ENCODE results near the gene CUL1.

Gene CUL1

DNA sequence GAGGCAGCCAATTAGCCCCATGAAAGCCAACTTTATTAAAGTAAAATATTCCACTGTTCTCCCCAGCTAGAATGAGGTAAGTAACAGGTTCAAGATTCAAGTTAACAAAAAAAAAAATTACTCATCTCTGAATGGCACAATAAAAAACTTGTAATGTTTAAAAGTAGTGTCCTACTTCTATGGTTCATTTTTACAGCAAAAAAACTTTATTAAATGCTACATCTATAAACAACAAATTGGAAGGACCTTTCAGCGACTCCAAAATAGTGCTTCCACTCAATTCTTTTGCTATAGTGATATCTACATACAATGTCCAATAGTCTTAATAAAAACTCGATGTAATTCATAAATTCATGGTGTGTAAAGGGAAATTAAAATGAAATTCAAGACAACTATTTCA is 126.2 kb downstream of the CUL1 start:
- peaks cover 13% of the 10 kb centered on the region for H3K4me1 ChIP-seq (ENCODE audit: control insufficient read depth, insufficient read depth, low read length, unreplicated experiment)
- no peak overlapping the region for H2AFZ ChIP-seq (ENCODE audit: low read length, unreplicated experiment)
- H3K79me2 ChIP-seq (ENCODE audit: control insufficient read depth, insufficient read depth, low read length, unreplicated experiment), result no peaks in the 10 kb centered on the region
- no peak overlapping the region for H3K4me3 ChIP-seq (ENCODE audit: low read depth, low read length)
- H3K27ac ChIP-seq (ENCODE audit: low read depth, low read length), result no peak overlapping the region
- H3K27me3 ChIP-seq (ENCODE audit: insufficient read depth, low read length), result no peaks in the 10 kb centered on the region
- H3K36me3 ChIP-seq (ENCODE audit: insufficient read depth, low read length), result no peaks in the 10 kb centered on the region; the same call in 1 of the 2 replicates

DNA sequence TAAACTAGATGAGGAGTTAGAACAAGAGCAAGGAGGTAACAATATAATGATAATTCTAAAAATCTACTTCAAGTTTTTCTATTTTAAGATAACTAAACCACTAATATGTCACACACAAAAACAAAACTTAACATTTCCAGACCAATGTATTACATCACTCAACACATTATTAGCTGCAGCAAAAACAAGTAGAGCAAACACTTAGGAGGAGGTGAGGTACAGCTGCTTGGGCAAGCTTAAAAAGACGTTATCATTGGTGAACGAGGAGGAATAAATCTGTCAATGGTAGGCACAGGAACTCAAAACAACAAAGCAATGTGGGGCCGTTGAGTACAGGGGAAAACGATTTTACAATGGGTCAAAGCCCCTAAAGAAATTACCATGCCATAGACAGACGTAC is 126.6 kb downstream of the CUL1 start:
- Histone ChIP-seq H3K27me3 (ENCODE audit: insufficient read depth, low read length) (no peaks in the 10 kb centered on the region), H2AFZ (ENCODE audit: low read length, unreplicated experiment) (no peak overlapping the region), H3K79me2 (ENCODE audit: control insufficient read depth, insufficient read depth, low read length, unreplicated experiment) (no peaks in the 10 kb centered on the region), H3K36me3 (ENCODE audit: insufficient read depth, low read length) (no peaks in the 10 kb centered on the region; the same call in 1 of the 2 replicates), H3K27ac (ENCODE audit: low read depth, low read length) (no peak overlapping the region), H3K4me3 (ENCODE audit: low read depth, low read length) (no peak overlapping the region), H3K4me1 (ENCODE audit: control insufficient read depth, insufficient read depth, low read length, unreplicated experiment) (peaks cover 8% of the 10 kb centered on the region)

DNA sequence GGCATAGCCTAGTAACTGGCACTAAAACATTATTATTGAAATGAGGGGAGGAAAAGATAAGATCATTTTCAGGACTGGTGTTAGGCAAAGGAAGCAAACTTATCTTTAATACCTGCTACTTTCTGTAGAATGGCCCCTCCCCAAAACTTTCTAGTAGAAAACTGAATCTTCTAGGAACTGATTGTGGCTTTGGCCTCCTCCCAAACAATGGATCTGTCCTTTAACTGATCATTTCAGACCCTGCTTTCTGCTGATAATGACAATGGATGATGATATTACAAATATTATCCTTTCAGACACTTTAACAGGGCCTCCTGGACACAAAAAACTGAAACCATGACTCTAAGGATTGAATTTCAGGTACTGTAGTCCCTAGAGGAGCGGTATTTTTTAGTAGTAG is 130.3 kb downstream of the CUL1 start:
- no peak overlapping the region for H3K27ac ChIP-seq (ENCODE audit: low read depth, low read length)
- no peaks in the 10 kb centered on the region for H3K79me2 ChIP-seq (ENCODE audit: control insufficient read depth, insufficient read depth, low read length, unreplicated experiment)
- no peaks in the 10 kb centered on the region for H3K4me1 ChIP-seq (ENCODE audit: control insufficient read depth, insufficient read depth, low read length, unreplicated experiment)
- no peak overlapping the region for H3K4me3 ChIP-seq (ENCODE audit: low read depth, low read length)
- no peaks in the 10 kb centered on the region for H3K27me3 ChIP-seq (ENCODE audit: insufficient read depth, low read length)
- no peak overlapping the region for H2AFZ ChIP-seq (ENCODE audit: low read length, unreplicated experiment)
- no peaks in the 10 kb centered on the region; the same call in 1 of the 2 replicates for H3K36me3 ChIP-seq (ENCODE audit: insufficient read depth, low read length)

DNA sequence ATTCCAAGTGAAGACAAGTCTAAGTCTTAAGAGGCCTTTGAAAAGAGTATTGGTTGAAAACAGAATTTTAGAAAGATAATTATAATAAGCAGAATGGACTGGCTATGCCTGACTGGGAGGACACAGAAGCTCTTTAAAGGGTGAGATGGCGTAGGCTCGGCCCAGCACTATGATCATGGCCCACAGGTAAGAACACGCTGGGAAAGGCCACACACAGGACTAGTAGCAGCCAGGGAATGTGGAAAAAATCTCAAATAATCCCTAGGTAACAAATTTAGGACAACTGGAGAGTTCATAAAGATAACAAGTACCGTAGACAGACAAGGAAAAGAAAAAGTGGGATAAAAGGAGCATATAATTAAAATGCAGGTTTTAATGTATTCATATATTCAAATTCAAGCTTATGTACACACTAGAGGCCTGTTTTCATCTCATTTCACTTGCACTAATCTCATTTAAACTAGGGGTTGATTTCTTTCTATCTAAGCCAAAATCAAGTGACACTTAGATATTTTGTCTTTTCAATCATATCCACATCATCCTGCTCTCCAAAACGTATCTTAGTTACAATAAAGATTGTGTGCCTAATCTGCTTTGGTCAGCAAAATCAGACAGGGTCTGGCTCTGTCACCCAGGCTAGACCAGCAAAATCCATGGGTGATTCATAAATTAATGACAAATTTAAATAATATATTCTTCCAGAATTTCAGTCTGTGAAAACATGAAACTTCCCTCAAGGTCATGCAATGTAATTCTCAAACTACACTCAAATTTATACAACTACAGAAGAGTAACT is 132.4 kb downstream of the CUL1 start:
- no peak overlapping the region for H3K4me3 ChIP-seq (ENCODE audit: low read depth, low read length)
- H3K36me3 ChIP-seq (ENCODE audit: insufficient read depth, low read length), result peaks cover 5% of the 10 kb centered on the region
- no peaks in the 10 kb centered on the region for H3K79me2 ChIP-seq (ENCODE audit: control insufficient read depth, insufficient read depth, low read length, unreplicated experiment)
- H3K27me3 ChIP-seq (ENCODE audit: insufficient read depth, low read length), result no peaks in the 10 kb centered on the region
- H3K27ac ChIP-seq (ENCODE audit: low read depth, low read length), result no peak overlapping the region
- no peaks in the 10 kb centered on the region for H3K4me1 ChIP-seq (ENCODE audit: control insufficient read depth, insufficient read depth, low read length, unreplicated experiment)
- H2AFZ ChIP-seq (ENCODE audit: low read length, unreplicated experiment), result no peak overlapping the region

DNA sequence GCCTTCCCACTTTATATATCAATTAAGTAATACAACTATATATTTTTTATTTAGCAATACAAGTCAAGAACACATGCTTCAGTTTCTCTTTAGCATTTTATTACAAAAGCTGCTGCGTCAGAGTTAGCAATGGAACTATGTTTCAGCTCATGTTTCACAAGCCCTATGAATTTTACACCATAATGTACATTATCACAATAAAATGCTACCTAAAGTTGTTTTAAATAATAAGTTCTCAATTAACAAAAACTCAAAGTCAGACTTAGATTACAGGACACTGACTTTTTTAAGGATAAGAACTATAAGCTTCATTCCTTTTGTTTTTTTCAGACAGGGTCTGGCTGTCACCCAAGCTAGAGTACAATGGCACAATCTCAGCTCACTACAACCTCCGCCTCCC is 133.1 kb downstream of the CUL1 start:
- Histone ChIP-seq H2AFZ (ENCODE audit: low read length, unreplicated experiment) (no peak overlapping the region), H3K4me1 (ENCODE audit: control insufficient read depth, insufficient read depth, low read length, unreplicated experiment) (no peaks in the 10 kb centered on the region), H3K36me3 (ENCODE audit: insufficient read depth, low read length) (peaks cover 11% of the 10 kb centered on the region), H3K4me3 (ENCODE audit: low read depth, low read length) (no peak overlapping the region), H3K27ac (ENCODE audit: low read depth, low read length) (no peak overlapping the region), H3K79me2 (ENCODE audit: control insufficient read depth, insufficient read depth, low read length, unreplicated experiment) (peaks cover 1% of the 10 kb centered on the region), H3K27me3 (ENCODE audit: insufficient read depth, low read length) (no peaks in the 10 kb centered on the region)

DNA sequence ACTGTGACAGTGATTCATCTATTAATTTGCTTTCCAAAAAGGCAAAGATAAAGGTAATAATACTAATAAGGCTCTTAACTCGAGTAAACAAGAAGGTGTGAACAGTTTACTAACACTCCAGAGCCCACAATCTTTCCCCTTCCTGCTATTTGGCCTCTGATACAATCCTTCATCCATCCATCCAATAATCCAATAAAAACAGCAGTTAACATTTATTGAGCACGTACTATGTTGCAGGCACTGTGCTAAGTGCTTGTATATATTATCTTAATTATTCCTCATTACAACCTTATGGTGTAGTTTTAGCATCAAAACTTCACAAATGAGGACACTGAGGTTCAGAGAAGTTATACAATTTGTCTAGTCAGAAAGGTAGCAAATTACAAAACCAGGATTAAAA is 135.9 kb downstream of the CUL1 start:
- H3K4me1 ChIP-seq (ENCODE audit: control insufficient read depth, insufficient read depth, low read length, unreplicated experiment), result peaks cover 2% of the 10 kb centered on the region
- H3K79me2 ChIP-seq (ENCODE audit: control insufficient read depth, insufficient read depth, low read length, unreplicated experiment), result peaks cover 10% of the 10 kb centered on the region
- no peak overlapping the region for H3K27ac ChIP-seq (ENCODE audit: low read depth, low read length)
- no peak overlapping the region for H3K4me3 ChIP-seq (ENCODE audit: low read depth, low read length)
- H3K27me3 ChIP-seq (ENCODE audit: insufficient read depth, low read length), result no peaks in the 10 kb centered on the region
- H3K36me3 ChIP-seq (ENCODE audit: insufficient read depth, low read length), result peaks cover 21% of the 10 kb centered on the region
- H2AFZ ChIP-seq (ENCODE audit: low read length, unreplicated experiment), result no peak overlapping the region

DNA sequence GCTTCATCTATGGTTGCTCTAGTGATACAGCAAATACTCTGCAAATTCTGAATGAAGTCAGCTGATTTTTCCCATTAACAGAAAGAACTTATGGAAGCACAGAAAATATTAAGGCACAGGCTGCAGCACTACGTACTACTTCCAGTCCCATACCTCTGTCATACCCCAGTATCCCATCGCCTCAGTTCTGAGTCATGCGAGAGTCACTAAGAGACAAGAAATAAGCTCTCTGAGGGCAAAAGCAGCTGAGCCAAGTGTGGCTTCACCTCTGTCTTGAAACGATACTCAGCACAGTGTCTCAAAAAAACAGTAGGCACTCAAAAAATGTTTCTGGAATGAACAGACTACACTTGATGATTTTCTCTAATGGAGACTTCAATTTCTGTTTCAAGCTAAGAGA is 137.2 kb downstream of the CUL1 start:
- H3K27me3 ChIP-seq (ENCODE audit: insufficient read depth, low read length), result no peaks in the 10 kb centered on the region
- peaks cover 21% of the 10 kb centered on the region for H3K36me3 ChIP-seq (ENCODE audit: insufficient read depth, low read length)
- H3K27ac ChIP-seq (ENCODE audit: low read depth, low read length), result no peak overlapping the region
- peaks cover 10% of the 10 kb centered on the region for H3K79me2 ChIP-seq (ENCODE audit: control insufficient read depth, insufficient read depth, low read length, unreplicated experiment)
- H3K4me1 ChIP-seq (ENCODE audit: control insufficient read depth, insufficient read depth, low read length, unreplicated experiment), result peaks cover 7% of the 10 kb centered on the region
- no peak overlapping the region for H3K4me3 ChIP-seq (ENCODE audit: low read depth, low read length)
- H2AFZ ChIP-seq (ENCODE audit: low read length, unreplicated experiment), result no peak overlapping the region

DNA sequence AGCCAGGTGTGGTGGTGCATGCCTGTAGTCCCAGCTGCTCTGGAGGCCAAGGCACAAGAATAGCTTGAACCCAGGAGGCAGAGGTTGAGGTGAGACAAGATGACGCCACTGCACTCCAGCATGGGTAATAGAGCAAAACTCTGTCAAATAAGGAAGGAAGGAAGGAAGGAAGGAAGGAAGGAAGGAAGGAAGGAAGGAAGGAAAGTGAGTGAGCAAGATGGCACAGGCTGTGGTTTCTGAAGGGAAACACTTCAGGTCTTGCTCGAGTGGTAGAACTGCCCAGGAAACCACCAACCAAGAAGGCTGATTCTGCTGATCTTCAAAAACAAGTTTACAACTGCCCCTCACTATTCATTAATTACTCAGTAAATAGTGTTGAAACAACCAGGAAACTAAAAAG is 140.2 kb downstream of the CUL1 start:
- Histone ChIP-seq H3K27ac (ENCODE audit: low read depth, low read length) (no peak overlapping the region), H3K27me3 (ENCODE audit: insufficient read depth, low read length) (no peaks in the 10 kb centered on the region), H3K4me1 (ENCODE audit: control insufficient read depth, insufficient read depth, low read length, unreplicated experiment) (peaks cover 7% of the 10 kb centered on the region), H3K79me2 (ENCODE audit: control insufficient read depth, insufficient read depth, low read length, unreplicated experiment) (peaks cover 17% of the 10 kb centered on the region), H3K4me3 (ENCODE audit: low read depth, low read length) (no peak overlapping the region), H2AFZ (ENCODE audit: low read length, unreplicated experiment) (no peak overlapping the region), H3K36me3 (ENCODE audit: insufficient read depth, low read length) (peaks cover 21% of the 10 kb centered on the region)

DNA sequence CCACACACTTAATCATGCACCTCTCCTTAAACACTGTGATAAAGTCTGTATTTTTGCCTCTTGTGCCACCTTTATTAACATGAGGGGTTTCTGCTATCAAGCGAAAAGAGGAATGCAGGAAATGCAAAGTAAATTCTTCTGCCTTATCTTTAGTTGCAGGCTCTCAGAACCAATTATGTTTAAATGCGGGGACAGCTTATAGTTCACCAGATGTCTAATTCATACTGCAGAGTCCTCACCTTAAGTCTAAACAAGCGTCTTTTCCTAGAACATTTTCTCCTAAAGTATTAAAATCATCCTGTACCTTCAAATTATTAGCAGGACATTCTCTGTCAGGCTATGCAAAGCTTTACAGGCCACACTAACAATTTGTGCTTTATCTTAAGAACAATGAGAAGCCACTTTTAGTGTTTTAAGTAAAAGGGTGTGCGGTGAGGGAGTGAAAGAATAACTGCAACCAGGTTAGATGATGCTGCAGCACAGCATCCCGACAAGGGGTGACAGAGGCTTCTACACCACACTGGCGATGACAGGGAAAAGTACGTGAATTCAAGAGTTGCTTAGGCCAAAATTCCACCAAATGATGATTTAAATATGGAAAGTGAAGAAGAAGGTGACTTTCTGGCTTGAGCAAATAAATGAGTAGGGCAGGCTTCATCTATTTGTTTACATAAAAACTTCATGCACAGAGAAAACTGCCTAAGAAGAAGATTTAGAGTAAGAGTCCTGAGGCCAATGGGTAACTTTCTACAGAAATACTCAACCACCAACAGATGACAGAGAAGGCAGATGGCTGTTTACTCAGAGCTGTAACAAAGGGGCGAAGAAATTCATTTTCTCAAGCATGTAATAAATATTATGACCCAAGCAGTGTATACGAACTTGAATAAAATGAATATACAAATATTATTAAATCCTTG is 149.4 kb downstream of the CUL1 start:
- H3K36me3 ChIP-seq (ENCODE audit: insufficient read depth, low read length), result no peaks in the 10 kb centered on the region
- H3K79me2 ChIP-seq (ENCODE audit: control insufficient read depth, insufficient read depth, low read length, unreplicated experiment), result peaks cover 66% of the 10 kb centered on the region
- no peaks in the 10 kb centered on the region for H3K27me3 ChIP-seq (ENCODE audit: insufficient read depth, low read length)
- no peak overlapping the region for H3K4me3 ChIP-seq (ENCODE audit: low read depth, low read length)
- peaks cover 7% of the 10 kb centered on the region for H3K4me1 ChIP-seq (ENCODE audit: control insufficient read depth, insufficient read depth, low read length, unreplicated experiment)
- no peak overlapping the region for H3K27ac ChIP-seq (ENCODE audit: low read depth, low read length)
- no peak overlapping the region for H2AFZ ChIP-seq (ENCODE audit: low read length, unreplicated experiment)

DNA sequence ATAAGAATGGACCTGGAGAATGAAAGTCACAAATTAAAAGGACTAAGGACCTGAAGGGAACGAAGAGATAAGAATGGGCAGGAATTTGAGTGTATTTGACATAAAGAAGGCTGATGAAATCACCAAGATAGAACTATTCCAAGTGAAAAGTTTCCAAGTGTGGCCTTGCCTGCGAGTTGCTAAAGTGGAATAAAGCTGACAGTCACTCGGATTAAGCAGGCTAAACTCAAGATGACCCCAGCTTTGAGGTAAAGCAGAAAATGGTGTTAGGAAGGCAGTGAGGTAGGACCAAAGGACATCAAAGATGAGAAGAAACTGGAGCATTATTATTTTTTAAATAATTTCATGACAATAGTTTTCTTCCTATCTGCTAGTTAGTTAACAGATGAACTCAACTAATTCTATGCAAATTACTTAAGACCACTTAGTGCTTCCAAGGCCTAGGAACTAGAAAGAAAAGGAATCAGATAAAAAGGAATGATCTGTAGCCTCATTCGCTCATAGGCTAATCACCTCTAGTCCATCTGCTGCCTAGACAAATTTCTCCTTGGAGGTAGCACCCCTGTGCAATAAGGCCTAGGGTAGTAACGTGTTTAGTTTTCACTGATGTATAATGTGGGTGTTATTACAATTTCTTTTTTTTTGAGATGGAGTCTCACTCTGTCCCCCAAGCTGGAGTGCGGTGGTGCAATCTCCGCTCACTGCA is 150.8 kb downstream of the CUL1 start:
- H2AFZ ChIP-seq (ENCODE audit: low read length, unreplicated experiment), result no peak overlapping the region
- no peaks in the 10 kb centered on the region for H3K36me3 ChIP-seq (ENCODE audit: insufficient read depth, low read length)
- H3K27me3 ChIP-seq (ENCODE audit: insufficient read depth, low read length), result no peaks in the 10 kb centered on the region
- no peak overlapping the region for H3K27ac ChIP-seq (ENCODE audit: low read depth, low read length)
- H3K79me2 ChIP-seq (ENCODE audit: control insufficient read depth, insufficient read depth, low read length, unreplicated experiment), result peaks cover 77% of the 10 kb centered on the region
- H3K4me3 ChIP-seq (ENCODE audit: low read depth, low read length), result no peak overlapping the region
- peaks cover 7% of the 10 kb centered on the region for H3K4me1 ChIP-seq (ENCODE audit: control insufficient read depth, insufficient read depth, low read length, unreplicated experiment)

All from ACC112 (cell line).